Measurements from ENCODE around the gene FOCAD.

The FOCAD gene

GRCh38 chr9:20872340-20872977 is 188.4 kb downstream of the FOCAD start:
- peaks cover 0 to 3% of the 10 kb centered on the region in 2 experiments; a peak in 1 of 3 replicates for H3K36me3 ChIP-seq (ENCODE audit: control insufficient read depth in 2 of 2, insufficient read depth in 1 of 2, low read length in 2 of 2)
- ChIA-PET POLR2A (no interaction called here), CTCF (no interaction called here)
- no peak overlapping the region for H3K4me3 ChIP-seq (ENCODE audit: low read depth, low read length)
- TF ChIP-seq ZNF214 (tag by site-specific recombination; IDR thresholded peaks at IDR 0.05; ENCODE audit: borderline replicate concordance): no peak
- TF ChIP-seq ZNF558 (tag by site-specific recombination; IDR thresholded peaks at IDR 0.05): no peak
- TF ChIP-seq, protein P1, sequence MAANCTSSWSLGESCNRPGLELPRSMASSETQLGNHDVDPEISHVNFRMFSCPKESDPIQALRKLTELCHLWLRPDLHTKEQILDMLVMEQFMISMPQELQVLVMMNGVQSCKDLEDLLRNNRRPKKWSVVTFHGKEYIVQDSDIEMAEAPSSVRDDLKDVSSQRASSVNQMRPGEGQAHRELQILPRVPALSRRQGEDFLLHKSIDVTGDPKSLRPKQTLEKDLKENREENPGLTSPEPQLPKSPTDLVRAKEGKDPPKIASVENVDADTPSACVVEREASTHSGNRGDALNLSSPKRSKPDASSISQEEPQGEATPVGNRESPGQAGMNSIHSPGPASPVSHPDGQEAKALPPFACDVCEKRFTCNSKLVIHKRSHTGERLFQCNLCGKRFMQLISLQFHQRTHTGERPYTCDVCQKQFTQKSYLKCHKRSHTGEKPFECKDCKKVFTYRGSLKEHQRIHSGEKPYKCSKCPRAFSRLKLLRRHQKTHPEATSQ (tag by site-specific recombination; IDR thresholded peaks at IDR 0.05): no peak
- no peaks in the 10 kb centered on the region for H3K4me1 ChIP-seq (ENCODE audit: control insufficient read depth, insufficient read depth, low read length)
- no peak overlapping the region for H3K27ac ChIP-seq (ENCODE audit: extremely low read depth, low read depth, low read length)
- no peaks in the 10 kb centered on the region for H3K9me3 ChIP-seq (ENCODE audit: control insufficient read depth, insufficient read depth, low read depth, low read length)

DNA sequence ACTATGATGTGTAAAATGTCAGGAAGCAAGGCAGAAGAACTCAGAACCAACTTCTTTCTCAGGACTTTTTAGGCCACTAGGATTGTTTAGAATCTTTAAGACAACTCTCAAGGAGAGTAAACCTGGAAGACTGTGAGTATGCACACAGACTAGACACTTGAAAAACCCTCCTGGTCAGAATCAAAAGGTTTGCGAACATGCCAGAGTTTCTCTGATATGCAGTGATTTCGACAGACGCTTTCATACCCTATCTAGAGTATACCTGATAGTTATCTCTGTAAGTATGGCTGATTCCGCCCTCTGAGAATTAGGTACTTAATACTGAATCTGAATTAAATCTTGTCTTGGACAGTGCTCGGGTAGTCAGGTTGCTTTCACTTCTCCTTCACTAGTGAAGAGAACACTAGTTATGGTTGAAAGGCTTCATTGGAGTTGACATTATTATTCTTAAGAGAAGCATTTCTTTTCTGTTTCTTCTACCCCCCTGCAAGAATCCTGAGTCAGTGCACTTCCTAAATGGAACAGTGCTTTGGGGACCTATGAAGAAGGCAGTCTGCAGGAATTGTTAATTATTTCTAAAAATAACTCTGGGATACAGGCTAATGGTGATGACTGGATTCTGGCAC is 189.3 kb downstream of the FOCAD start:
- ChIA-PET POLR2A (no interaction called here), CTCF (interaction anchor here (2.8 kb wide), 1 partner anchor 11 kb away, joined by 17 read pairs; no protein-coding TSS in a partner anchor)
- no peak overlapping the region for H3K4me3 ChIP-seq (ENCODE audit: low read depth, low read length)
- H3K27ac ChIP-seq (ENCODE audit: extremely low read depth, low read depth, low read length): no peak overlapping the region
- H3K9me3 ChIP-seq (ENCODE audit: control insufficient read depth, insufficient read depth, low read depth, low read length): no peaks in the 10 kb centered on the region
- no peaks in the 10 kb centered on the region for H3K4me1 ChIP-seq (ENCODE audit: control insufficient read depth, insufficient read depth, low read length)
- TF ChIP-seq ZEB2 (tag by site-specific recombination; IDR thresholded peaks at IDR 0.05) (no peak), GLIS1 (tag by site-specific recombination; IDR thresholded peaks at IDR 0.05) (peak; percentile 77)
- peaks cover 0 to 3% of the 10 kb centered on the region in 2 experiments; a peak in 1 of 3 replicates for H3K36me3 ChIP-seq (ENCODE audit: control insufficient read depth in 2 of 2, insufficient read depth in 1 of 2, low read length in 2 of 2)

GRCh38 chr9:20880271-20880670 is 196.2 kb downstream of the FOCAD start:
- Histone ChIP-seq H3K4me1 (ENCODE audit: control insufficient read depth, insufficient read depth, low read length) (no peaks in the 10 kb centered on the region), H3K36me3 (ENCODE audit: control insufficient read depth in 2 of 2, insufficient read depth in 1 of 2, low read length in 2 of 2) (peaks cover 0 to 10% of the 10 kb centered on the region in 2 experiments; a peak in 2 of 3 replicates), H3K27ac (ENCODE audit: extremely low read depth, low read depth, low read length) (no peak overlapping the region), H3K9me3 (ENCODE audit: control insufficient read depth, insufficient read depth, low read depth, low read length) (no peaks in the 10 kb centered on the region), H3K4me3 (ENCODE audit: low read depth, low read length) (no peak overlapping the region)
- CTCF ChIA-PET: interaction anchor here (1.5 kb wide), 1 partner anchor 232 kb away, joined by 3 read pairs; no protein-coding TSS in a partner anchor
- POLR2A ChIA-PET: no interaction called here
- TF ChIP-seq ZNF704 (tag by site-specific recombination; IDR thresholded peaks at IDR 0.05) (no peak), ZBTB8A (tag by site-specific recombination; IDR thresholded peaks at IDR 0.05) (no peak), ZNF768 (tag by site-specific recombination; IDR thresholded peaks at IDR 0.05) (no peak), ZNF629 (tag by site-specific recombination; IDR thresholded peaks at IDR 0.05) (no peak), ZBTB48 (tag by site-specific recombination; IDR thresholded peaks at IDR 0.05) (no peak), ZNF621 (tag by site-specific recombination; IDR thresholded peaks at IDR 0.05) (no peak), ZNF670 (tag by site-specific recombination; IDR thresholded peaks at IDR 0.05; ENCODE audit: low read depth) (no peak), ZNF112 (tag by site-specific recombination; IDR thresholded peaks at IDR 0.05) (no peak), ZNF155 (tag by site-specific recombination; IDR thresholded peaks at IDR 0.05) (no peak), ZNF514 (tag by site-specific recombination; IDR thresholded peaks at IDR 0.05) (no peak), ZNF211 (tag by site-specific recombination; IDR thresholded peaks at IDR 0.05; ENCODE audit: low read depth) (no peak), ZBTB49 (tag by site-specific recombination; IDR thresholded peaks at IDR 0.05; ENCODE audit: low read depth) (no peak), ZNF548 (tag by site-specific recombination; IDR thresholded peaks at IDR 0.05) (no peak), OSR2 (tag by site-specific recombination; IDR thresholded peaks at IDR 0.05) (no peak)

Data from HEK293 (cell line).